Testis (tissue), 2 donors: ENCODE results near the gene TAF8.

Experiments
- POLR2A ChIP-seq: fragments of 450-650 bp; IDR thresholded peaks from one replicate; pipeline ENCODE4 v1.6.1; 2017; ENCODE audit warnings: antibody characterized with exemption, mild to moderate bottlenecking, moderate library complexity
- TF ChIP-seq, protein P1 (sequence below), 3 experiments: fragments of 450-650 bp in 2 of 3; fragments of 200-600 bp in 1 of 3; sonication (generic) in 1 of 3; IDR thresholded peaks; one replicate each; pipeline ENCODE4 v1.5.1; 2016 to 2019; ENCODE audit warnings: antibody characterized with exemption in 3 of 3, mild to moderate bottlenecking in 2 of 3, moderate library complexity in 1 of 3

- TF ChIP-seq, protein P1, sequence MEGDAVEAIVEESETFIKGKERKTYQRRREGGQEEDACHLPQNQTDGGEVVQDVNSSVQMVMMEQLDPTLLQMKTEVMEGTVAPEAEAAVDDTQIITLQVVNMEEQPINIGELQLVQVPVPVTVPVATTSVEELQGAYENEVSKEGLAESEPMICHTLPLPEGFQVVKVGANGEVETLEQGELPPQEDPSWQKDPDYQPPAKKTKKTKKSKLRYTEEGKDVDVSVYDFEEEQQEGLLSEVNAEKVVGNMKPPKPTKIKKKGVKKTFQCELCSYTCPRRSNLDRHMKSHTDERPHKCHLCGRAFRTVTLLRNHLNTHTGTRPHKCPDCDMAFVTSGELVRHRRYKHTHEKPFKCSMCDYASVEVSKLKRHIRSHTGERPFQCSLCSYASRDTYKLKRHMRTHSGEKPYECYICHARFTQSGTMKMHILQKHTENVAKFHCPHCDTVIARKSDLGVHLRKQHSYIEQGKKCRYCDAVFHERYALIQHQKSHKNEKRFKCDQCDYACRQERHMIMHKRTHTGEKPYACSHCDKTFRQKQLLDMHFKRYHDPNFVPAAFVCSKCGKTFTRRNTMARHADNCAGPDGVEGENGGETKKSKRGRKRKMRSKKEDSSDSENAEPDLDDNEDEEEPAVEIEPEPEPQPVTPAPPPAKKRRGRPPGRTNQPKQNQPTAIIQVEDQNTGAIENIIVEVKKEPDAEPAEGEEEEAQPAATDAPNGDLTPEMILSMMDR (IDR thresholded peaks at IDR 0.05), result no peak
- TF ChIP-seq POLR2A, result no peak
These were observed 9.4 kb upstream of the TAF8 start for GRCh38 chr6:42040856-42041480.
